HG03095 (cell line): ENCODE data around the gene MMD2.

Source experiments
- ATAC-seq: cut with Tn5 transposase; IDR thresholded peaks from one replicate; pipeline ENCODE4 v1.9.1; 2021; ENCODE audit warnings: moderate library complexity; ENCODE audit not compliant: unreplicated experiment

The MMD2 gene

GRCh38 chr7:4871930-4872675, 86.9 kb downstream of the MMD2 start:
- no peak for ATAC-seq

- ATAC-seq: no peak
Observed at GRCh38 chr7:4871056-4871680, 87.8 kb downstream of the MMD2 start.

- no peak for ATAC-seq
Observed at GRCh38 chr7:4868493-4868892, 90.5 kb downstream of the MMD2 start.

- no peak for ATAC-seq
Observed at GRCh38 chr7:4866528-4867496, 92.2 kb downstream of the MMD2 start.

- ATAC-seq: no peak
Observed at GRCh38 chr7:4862156-4862555, 96.8 kb downstream of the MMD2 start.

- no peak for ATAC-seq
Observed at GRCh38 chr7:4861673-4862072, 97.3 kb downstream of the MMD2 start, which contains the start of gene PAPOLB. PAPOLB (minus strand) TSS chr7:4862030; CDS start chr7:4861810, 220 bp downstream.

GRCh38 chr7:4861227-4861626, 97.8 kb downstream of the MMD2 start:
- ATAC-seq: no peak

- no peak for ATAC-seq
Observed at GRCh38 chr7:4857189-4857588, 101.8 kb downstream of the MMD2 start.

- no peak for ATAC-seq
Observed at GRCh38 chr7:4856336-4857057, 102.5 kb downstream of the MMD2 start.
